Inflammatory macrophage (primary cell): ENCODE data around the gene PREX1.
A peak's percentile ranks its signal among the peaks of the same experiment; 100 is the strongest.

Source experiments
- DNase-seq, 2 donors: peaks; one replicate each; pipeline ENCODE4 v3.0.0-alpha.2; 2020 to 2022

Gene PREX1

GRCh38 chr20:48717095-48717672, 110.6 kb downstream of the PREX1 start:
- DNase-seq = no peak

- DNase-seq = no peak
Measured at GRCh38 chr20:48716541-48716940, 111.3 kb downstream of the PREX1 start.

GRCh38 chr20:48716086-48716485, 111.7 kb downstream of the PREX1 start:
- DNase-seq = no peak

GRCh38 chr20:48714764-48715163, 113.0 kb downstream of the PREX1 start:
- DNase-seq = no peak

- no peak for DNase-seq
Measured at GRCh38 chr20:48711696-48712464, 115.9 kb downstream of the PREX1 start.

DNA sequence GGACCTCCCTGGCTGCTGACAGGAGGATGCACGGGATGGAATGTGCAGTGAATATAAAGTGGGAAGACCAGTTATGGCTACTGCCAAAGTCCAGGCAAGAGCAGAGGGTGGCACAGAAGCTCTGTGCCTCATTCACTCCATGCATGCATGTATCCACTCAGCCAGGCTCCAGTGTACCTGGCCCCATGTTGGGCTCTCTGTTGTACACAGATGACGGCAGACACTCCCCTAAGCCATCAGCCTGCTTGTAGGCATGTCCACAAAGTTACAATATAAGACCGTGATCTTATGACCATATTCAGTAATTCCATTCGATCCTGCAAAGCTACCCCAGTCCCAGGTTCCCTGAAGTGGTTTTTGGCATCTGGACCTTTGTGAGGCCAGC, 116.8 kb downstream of the PREX1 start:
- no peak for DNase-seq

DNA sequence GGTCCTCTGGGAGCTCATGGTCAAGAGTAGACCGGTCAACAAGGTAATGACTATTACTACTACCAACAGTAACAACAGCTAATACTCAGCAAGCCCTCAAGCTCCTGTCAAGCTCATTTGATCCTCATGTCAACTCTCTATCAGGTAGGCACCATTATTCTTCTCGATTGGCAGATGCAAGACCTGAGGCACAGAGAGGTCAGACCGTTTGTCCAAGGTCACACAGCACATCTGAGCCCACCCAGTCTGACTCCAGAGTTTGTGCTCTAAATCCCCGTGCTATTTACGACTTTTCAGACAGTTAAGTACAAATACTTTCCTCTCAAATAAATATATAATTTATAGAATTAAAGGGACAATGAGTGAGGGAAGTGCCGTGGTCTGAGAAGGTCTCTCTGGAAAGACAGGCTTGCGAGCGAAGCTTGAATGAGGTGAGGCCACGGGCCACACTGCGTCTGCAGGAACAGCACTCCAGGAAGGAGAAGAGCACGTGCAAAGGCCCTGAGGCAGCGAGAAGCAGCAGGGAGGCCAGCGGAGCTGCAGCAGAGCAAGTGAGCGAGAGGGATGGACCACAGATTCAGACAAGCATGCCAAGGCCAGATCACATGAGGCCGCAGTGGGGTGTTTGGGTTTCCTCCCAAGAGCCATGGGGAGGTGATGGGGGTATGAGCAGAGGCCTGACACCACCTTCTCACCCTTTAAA, 117.3 kb downstream of the PREX1 start:
- DNase-seq = no peak

DNA sequence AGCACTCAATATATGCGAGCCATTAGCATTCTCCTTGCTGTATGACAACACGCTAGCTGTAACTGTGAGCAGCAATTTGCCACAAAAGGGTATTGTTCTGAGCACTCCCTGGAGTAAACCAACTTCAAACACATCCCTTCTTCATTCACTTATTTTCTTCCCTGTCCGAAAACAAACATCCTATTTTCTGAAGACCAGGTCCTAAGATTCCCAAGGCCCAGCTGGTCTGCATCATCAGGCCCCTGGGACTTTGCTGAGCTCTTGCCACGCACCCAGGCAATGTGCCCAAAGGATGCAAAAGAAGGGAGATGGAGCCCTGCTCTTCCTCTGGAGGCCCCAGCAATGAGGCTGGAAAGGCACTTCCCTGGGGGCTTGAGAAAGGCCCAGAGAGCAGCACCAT, 118.1 kb downstream of the PREX1 start:
- DNase-seq = no peak

- no peak for DNase-seq
Measured at GRCh38 chr20:48709058-48709691, 118.6 kb downstream of the PREX1 start.

DNA sequence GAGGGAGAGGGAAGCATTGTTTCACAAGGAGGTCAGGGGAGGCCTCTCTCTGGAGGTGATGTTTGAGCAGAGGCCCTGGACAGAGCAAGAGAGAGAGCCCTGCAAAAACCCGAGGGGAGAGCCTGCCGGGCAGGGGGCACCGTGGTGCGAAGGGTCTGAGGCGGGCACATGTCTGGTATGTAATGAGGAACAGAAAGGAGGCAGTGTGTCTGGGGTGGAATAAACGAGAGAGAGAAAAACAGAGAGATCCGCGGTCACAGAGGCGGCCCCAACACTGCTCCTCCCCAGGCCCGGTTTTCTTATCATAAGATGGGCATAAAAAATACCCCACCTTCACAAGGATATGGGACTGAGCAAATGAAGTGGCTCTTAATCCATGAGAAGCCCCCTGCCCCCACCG, 119.2 kb downstream of the PREX1 start:
- no peak for DNase-seq

- no peak for DNase-seq
Measured at GRCh38 chr20:48708116-48708515, 119.7 kb downstream of the PREX1 start.

- DNase-seq = no peak
Measured at GRCh38 chr20:48706710-48707365, 121.0 kb downstream of the PREX1 start.

GRCh38 chr20:48706116-48706656, 121.6 kb downstream of the PREX1 start:
- DNase-seq = peak in 1 of 2 donors; percentile 20

- DNase-seq = no peak
Measured at GRCh38 chr20:48705240-48706115, 122.3 kb downstream of the PREX1 start.

GRCh38 chr20:48704761-48705160, 123.0 kb downstream of the PREX1 start:
- no peak for DNase-seq

DNA sequence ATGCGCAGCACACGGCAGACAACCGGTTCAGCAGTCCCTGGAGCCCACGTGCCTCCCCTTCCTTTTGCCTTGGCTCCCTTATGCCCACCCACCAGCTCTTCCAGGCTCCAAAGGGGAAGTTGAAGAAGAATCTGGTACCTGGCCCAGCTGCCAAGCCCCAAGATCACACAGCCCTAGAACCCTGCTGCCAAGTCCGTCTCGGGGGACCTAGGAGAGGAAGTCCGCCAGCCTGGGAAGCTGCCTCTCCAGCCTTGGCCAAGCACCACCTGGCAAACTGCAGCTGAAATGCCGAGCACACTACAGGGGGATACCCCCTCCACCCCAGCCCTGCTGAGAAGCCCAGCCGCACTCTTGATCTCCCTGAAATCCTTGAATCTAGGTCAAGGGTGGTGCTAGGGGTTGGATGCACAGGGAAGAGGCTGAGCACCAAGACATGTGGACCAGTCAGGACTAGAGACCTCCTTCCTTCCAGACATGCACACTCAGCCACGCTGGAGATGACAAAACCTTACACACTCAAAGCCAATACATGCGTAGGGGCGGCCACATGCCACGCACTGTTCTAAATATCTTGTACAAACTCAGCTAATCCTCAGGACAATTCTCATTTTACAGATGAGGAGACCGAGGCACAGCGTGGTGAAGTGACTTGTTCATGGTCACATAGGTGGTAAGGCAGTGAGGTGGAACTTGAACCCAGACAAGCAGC, 124.1 kb downstream of the PREX1 start:
- DNase-seq = no peak

DNA sequence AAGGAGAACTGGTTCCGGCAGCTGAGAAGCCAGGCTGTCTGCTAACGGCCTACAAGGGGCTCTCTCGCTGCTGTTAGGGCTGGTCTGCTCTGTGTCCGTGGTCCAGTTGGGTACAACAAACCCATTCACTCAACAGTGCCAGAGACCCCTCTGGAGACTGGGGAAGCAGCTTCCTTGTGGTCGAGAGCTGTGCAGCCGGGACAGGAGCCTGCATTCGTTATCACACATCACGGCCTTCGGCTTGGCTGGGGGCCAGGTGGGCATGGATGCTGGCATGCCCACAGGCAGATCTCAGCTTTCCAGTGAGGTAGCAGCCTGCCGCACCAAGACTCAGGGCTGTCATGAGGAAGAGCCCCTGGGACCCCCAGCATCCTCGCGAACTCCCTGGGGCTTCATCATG, 124.7 kb downstream of the PREX1 start:
- no peak for DNase-seq

DNA sequence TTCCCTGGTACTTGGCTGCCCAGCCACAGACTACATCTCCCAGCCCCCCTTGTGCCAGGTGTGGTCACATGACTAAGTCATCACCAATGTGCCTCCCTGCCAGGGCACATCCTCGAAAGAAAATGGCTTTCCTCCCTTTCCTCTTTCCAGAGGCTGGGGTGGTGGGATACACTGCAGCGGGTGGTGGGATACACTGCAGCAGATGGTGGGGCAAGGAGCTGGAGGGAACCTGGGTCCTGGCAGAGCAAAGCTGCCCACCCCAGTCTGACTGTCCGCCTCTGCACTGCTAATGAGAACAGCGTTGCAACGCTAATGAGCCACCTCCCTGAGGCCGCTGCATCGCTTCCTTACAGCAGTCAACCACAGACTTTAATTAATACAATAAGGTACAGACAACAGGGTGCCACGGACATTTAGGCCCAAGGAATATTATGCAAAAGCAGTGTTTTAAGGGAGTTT, 125.3 kb downstream of the PREX1 start:
- no peak for DNase-seq

GRCh38 chr20:48701702-48702101, 126.1 kb downstream of the PREX1 start:
- DNase-seq = no peak

- no peak for DNase-seq
Measured at GRCh38 chr20:48698507-48699267, 129.1 kb downstream of the PREX1 start.
